ENCODE data around the gene HNMT.
A peak's percentile ranks its signal among the peaks of the same experiment; 100 is the strongest.
"Not testable (repeated sequence)": the region's sequence is repeated elsewhere in the genome, so short reads cannot be mapped to it uniquely, and the experiment has no call there.

Gene HNMT

DNA sequence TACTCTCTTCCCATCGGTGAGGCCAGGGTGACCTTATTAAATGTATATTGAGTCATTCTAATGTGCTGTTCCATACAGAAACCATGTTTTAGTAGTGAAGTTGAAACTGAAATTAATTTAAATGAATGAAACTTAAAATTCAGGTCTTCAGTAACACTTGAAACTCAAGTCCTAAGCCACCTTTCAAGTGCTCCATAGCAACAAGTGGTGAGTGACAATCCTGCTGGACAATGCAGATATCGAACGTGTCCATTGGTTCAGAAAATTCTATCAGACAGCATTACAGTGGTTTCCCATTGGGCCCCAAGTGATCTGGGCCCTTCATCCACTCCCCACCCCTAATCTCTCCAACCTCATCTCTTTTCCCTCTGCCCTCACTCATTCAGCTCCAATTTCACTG is 48.7 kb downstream of the HNMT start:
- DNase-seq, result no peak

DNA sequence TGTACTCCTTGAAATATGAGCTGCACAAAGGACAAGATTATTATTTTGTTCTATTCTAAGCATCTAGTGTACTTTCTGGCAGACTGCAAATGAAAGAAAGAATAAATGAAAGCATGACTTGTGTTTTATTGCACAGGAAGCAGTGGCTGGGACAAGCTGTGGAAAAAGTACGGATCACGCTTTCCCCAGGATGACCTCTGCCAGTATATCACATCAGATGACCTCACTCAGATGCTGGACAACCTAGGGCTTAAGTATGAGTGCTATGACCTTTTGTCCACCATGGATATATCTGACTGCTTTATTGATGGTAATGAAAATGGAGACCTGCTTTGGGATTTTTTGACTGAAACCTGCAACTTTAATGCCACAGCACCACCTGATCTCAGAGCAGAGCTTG is 49.4 kb downstream of the HNMT start:
- DNase-seq, result no peak

DNA sequence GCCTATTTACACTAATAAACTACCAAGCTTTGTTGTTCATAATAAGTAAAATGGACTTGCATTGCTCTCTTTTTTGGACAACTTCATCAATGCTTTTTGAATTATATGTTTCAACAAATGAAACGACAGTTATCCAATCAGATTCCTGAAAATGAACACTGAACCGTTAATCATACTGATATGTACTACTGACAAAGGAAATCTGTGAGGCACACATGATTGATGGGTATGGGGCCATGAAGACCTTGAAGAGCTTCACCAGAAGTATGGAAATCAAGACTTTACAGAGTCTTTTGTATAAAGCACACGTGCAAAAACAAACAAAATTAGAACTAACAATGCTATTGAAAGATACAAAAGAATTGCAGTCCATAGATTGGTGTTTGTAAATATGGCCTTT is 51.2 kb downstream of the HNMT start:
- no peak for DNase-seq

DNA sequence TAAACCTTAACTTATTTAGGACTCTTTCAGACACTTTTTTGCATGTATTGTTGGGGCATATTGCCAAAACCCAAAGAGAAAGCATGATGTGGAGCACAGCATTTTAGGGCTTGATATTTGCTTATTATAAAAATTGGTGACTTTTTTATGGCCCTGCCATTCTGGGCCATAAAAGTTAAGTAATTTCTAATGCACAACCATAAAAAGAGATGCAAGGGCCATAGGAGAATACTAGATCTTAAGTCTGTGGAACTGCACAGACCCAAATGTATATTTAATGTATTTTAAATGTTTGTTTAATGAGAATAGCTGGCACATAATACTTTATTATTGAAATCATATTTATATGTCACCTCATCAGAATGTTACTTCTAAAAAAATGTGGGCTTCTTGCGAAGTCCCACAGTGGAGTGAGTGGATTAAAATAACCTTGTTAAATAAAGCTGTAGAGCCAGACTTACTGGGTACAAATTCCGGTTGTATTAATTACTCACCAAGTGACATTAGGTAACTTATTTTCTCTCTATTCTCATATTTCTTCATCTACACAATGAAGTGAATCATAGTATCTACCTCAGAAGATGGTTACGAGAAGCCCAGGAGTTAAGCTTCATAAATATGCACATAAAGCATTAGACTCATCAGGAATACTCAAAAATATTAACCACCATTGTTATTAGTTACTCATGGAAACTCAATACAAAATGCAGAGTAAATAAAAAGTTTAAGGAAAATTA is 52.2 kb downstream of the HNMT start:
- no peak for DNase-seq

DNA sequence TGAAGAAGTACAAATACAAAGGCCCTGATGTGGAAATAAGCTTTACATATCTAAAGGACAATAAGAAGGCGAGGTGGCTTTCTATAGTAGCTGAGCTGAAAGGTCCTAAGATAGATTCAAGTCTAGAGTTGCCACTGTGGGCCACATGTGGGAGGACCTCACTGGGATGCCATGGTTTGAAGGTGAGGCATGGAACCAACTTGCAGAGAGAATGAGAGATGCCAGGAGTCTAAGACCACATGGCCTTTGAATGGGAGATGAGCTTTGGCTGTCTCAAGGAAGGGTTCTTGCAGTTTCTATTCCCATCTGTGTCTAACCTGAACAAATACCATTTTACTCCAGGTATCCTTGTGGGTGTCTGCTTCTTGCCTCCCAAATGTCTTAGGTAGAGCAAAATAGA is 53.6 kb downstream of the HNMT start:
- no peak for DNase-seq

DNA sequence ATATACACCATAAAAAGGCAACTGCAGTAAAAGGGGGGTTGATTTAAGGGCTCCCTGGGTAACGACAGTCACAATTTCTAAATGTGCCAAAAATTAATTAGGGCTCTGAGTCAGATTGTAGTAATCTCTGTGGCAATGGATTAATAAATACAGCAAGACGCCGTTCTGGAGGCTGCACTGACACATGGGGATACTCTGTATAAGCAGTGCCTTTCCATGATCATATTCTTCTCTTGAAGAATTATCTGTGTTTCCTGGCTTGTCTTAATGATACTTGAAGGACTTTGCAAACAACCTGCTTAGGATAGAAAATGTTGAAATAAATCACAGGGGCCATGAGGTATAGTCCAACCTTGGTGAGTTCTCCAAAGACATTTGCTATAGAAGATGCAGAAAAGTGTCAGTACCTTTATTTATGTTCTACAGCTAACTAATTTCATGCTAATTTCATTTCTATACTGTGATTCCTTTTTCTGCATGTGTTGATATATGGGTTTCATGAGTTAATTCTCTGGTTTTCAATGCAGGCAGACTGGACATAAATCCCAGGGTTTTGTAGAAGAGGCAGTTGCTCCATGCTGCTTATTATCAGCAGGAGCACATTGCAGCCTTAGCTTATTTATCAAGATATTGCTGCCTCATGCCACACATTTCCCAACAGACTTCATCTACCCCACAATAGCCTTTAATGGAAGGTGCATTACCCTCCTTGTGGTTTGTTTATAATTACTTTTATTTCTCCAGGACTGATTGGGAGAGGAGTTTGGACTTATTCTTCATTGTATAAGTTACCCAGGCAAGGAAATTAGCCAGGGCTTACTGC is 54.8 kb downstream of the HNMT start:
- DNase-seq, result no peak

DNA sequence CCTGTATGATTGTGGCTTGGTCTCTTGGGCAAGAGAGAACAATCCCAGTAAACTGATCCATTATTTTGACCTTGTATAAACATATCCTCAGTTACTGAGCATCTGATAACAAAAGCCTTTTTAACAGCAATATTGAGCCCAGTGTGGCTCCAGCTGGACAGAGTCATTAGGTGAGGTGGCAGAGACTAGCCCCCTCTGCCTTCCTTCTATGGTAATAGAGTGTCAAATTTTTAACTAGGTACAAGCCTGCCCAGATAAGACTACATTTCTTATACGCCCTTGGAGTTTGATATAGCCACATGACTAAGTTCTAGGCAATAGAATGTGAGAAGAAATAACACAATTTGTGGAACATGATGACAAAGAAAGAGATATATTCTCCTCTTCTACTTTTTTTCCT is 56.2 kb downstream of the HNMT start:
- DNase-seq, result no peak

DNA sequence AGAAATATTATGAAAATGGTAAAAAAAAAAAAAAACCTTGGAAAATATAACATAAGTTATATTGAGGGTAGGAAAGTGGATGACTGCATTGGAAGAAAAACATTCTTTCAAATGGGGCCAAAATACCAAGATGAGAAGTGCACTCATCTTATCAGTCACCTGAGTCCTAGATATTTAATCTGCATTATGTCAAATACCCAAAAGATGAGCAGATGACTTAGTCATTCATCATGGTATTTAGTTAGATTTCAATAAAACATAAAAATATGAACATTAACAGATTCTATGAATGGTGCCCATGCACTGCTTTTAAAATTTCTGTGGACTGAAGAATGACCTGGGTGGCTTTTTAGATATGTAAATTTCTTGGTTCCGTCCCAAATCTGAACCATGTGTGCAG is 56.9 kb downstream of the HNMT start:
- no peak for DNase-seq

- DNase-seq, result no peak
Observed at GRCh38 chr2:138023298-138023697, 59.0 kb downstream of the HNMT start.

DNA sequence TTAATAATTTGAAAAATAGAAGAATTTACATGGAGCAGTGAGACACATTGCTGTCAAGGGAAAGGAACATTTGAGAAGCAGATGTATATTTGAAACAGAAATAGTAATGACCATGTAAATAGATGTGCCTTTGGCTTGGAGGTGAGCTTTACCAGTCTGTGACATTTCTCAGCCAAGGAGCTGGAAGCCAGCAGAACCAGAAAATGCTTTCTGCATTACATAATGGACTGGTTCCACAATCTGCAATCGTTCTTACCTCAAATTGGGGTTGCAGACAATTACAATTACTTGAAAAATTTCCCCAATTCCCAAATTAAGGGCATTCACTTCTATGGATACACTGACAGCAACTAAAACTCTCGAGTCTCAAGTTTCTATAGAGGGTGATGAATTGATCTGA is 59.7 kb downstream of the HNMT start:
- DNase-seq, result no peak

- no peak for DNase-seq
Observed at GRCh38 chr2:138026111-138027020, 62.1 kb downstream of the HNMT start.

DNA sequence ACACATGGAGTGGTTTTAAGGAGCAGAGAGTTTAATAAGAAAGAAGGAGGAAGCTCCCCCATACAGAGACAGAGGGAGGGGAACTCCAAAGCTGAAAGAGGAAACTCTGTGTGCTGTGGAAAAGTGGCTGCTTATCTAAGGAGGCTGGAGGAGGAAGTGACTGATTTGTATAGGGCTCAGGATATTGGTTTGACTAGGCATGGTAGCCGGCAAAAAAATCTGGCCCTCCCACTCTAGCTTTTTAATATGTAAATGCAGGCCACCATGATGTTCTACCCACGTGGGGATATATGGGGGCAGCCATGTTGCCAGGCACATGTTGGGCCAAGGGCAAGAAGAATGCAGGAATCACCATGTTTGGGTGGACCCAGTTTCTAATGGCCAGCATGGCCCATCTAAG is 64.3 kb downstream of the HNMT start:
- DNase-seq, result no peak

DNA sequence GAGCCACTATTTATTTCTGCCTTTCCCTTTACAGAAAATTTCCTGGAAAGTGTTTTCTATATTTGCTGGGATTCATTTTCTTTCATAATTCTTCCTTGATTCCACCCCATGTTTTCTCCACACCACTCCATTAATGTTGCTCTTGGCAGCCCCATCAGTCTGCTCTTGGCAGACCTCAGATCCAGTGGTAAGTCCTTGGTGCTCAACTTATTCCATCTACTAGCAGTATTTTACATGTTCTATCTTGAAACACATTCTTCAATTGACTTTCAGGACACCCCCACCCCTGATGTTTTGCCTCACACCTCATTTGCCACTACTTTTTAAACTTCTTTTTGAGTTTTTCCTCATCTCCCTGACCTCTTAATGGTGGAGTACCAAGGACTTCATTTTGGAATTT is 65.0 kb downstream of the HNMT start:
- DNase-seq, result peak; percentile 42

DNA sequence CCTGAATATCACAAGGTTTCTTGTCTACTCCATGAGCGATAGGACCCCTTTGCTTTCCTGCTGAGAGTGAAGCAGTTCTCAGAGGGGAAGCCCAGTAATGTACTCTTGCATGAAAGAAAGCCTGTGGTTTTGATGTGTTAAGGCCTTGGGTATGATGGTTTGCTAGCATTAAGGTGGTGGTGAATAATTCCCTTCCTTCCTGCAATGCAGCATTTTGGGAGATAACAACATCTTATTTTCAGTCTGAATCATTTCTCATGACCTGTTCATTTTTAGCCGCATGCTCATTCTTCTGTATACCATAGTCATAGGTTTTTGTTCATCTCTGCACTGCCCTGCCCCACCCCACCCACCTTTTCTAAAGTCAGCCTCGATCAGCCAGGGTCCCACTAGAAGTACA is 66.2 kb downstream of the HNMT start:
- peak; percentile 58 for DNase-seq

GRCh38 chr2:138032334-138032733 is 68.1 kb downstream of the HNMT start:
- no peak for DNase-seq

GRCh38 chr2:138034536-138034935 is 70.3 kb downstream of the HNMT start:
- no peak for DNase-seq

DNA sequence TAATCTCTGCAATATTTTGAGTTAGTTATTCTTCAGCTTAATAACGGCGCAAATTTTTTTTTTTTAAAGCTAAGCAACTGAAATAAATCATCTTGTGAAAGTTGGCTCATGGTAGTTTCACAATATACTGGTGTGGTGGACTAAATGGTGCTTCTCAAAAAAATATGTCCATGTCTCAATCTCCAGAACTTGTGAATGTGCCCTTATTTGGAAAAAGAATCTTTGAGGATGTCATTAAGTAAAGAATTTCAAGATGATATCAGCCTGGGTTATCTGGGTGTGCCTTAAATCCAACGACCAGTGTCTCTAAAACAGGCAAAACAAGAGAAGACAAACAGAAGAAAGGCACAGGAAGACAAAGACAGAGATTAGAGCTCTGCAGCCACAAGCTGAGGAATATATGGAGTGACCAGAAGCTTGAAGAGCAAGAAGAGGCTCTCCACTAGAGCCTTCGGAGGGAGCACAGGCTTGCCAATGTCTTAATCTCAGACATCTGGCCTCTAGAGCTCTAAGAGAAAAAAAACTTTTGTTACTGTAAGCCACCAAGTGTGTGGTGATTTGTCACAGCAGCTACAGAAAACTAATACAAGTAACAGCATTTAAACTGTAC is 71.4 kb downstream of the HNMT start:
- peak; percentile 74 for DNase-seq

- no peak for DNase-seq
Observed at GRCh38 chr2:138036522-138036921, 72.2 kb downstream of the HNMT start.

- no peak for DNase-seq
Observed at GRCh38 chr2:138037090-138037489, 72.8 kb downstream of the HNMT start.

DNA sequence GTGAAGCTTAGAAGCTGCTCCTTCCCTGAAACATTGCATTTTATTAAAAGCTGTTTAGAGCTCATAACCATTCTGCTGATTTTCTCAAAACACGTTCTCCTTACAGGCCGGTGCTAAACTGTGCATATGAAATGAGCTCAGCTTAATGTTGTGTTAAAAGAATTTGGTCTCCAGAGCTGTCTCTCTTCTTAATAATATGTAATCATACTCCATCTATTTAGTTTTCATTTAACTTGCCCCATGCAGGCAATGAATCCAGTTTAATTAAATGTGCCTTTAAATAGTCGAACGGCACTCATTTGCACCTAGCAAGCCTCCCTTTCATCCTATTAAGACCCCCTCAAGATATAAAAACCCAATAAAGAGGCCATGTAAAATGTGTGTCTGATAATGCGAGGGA is 76.3 kb downstream of the HNMT start:
- no peak for DNase-seq

DNA sequence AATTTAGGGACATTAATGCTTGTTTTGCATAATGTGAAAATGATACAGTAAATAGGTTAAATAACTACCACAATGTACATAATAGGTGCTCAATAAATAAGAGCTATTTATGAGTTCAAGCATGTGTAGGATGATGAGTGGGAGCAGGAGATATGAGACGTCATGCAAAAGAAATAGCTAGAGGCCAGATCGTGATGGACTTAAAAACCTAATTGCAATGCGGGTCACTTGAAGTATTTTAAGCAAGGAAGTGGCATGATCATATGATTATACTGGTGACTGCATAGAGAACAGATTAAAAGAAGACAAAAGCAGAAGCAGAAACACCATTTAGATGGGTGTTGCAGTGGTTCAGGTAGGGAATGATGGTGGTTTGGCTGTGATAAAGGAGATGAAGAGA is 78.0 kb downstream of the HNMT start:
- no peak for DNase-seq

DNA sequence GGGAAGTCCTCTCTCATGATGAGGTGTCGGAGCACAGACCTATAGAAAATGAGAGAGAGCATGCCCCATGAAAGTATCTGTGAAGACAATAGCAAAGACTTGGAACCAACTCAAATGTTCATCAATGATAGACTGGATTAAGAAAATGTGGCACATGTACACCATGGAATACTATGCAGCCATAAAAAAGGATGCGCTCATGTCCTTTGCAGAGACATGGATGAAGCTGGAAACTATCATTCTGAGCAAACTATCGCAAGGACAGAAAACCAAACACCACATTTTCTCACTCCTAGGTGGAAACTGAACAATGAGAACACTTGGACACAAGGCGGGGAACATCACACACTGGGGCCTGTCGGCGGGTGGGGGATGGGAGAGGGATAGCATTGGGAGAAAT is 79.3 kb downstream of the HNMT start:
- not testable (repeated sequence) for DNase-seq

DNA sequence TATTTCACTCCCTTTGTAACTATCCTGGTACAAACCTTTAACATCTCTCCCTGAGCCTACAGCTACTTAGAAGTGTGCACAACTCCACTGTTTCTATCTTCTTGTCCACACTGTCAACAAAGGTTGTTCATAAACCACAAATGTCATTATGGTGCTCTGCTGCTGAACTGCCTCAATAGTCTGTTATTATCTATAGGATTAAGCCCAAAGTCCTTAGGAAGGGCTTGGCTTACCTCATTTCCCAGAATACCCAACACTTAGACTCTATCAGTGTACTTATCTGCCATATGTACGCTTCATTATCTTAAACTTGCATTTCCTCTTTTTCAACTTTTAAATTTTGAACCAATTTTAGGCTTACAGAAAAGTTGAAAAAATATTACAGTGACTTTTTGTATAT is 94.2 kb downstream of the HNMT start:
- DNase-seq, result no peak

All from fibroblast of skin of scalp (primary cell).